Spleen (tissue), 11 donors: ENCODE data around the gene PAX2. TPM values are rescaled to one million over a fixed set of nuclear protein-coding genes. Genes with fewer than 3 reads are reported as not detected.

Experiments used
- DNase-seq: peaks from one replicate; pipeline ENCODE4 v3.0.0-alpha.2; 2020
- H3K27ac ChIP-seq, 8 donors: fragments of 200-600 bp; sonication (generic) in 7 of 8; 1 replicate in 4 of 8; 2 replicates in 4 of 8; pipeline versions ENCODE4 v1.5.0 to v1.8.0; 2016 to 2021; ENCODE audit warnings: inconsistent platforms in 4 of 8, mild to moderate bottlenecking in 4 of 8, moderate library complexity in 1 of 8
- H3K27me3 ChIP-seq, 7 donors: fragments of 200-600 bp; sonication (generic) in 6 of 7; replicated peaks in 1 of 7; 1 replicate in 4 of 7; 2 replicates in 3 of 7; pipeline versions ENCODE4 v1.5.0 to v1.8.0; 2016 to 2021; ENCODE audit warnings: inconsistent platforms in 3 of 7, mild to moderate bottlenecking in 1 of 7
- H3K36me3 ChIP-seq, 6 donors: fragments of 200-600 bp; sonication (generic) in 5 of 6; 1 replicate in 4 of 6; 2 replicates in 2 of 6; pipeline versions ENCODE4 v1.5.0 to v1.8.0; 2016 to 2021; ENCODE audit warnings: inconsistent platforms in 2 of 6
- H3K4me1 ChIP-seq, 6 donors: fragments of 200-600 bp; sonication (generic) in 5 of 6; 1 replicate in 3 of 6; 2 replicates in 3 of 6; pipeline versions ENCODE4 v1.5.0 to v1.8.0; 2016 to 2021; ENCODE audit warnings: inconsistent platforms in 3 of 6
- H3K4me3 ChIP-seq, 8 donors: fragments of 200-600 bp; sonication (generic) in 7 of 8; 1 replicate in 4 of 8; 2 replicates in 4 of 8; pipeline versions ENCODE4 v1.5.0 to v1.8.0; 2016 to 2021; ENCODE audit warnings: inconsistent platforms in 4 of 8, mild to moderate bottlenecking in 4 of 8, moderate library complexity in 2 of 8
- H3K9me3 ChIP-seq, 8 donors: fragments of 200-600 bp; sonication (generic) in 7 of 8; 1 replicate in 4 of 8; 2 replicates in 4 of 8; pipeline versions ENCODE4 v1.5.0 to v1.8.0; 2016 to 2021; ENCODE audit warnings: inconsistent platforms in 4 of 8
- POLR2A ChIP-seq, 3 donors: fragments of 450-650 bp; IDR thresholded peaks; one replicate each; pipeline ENCODE4 v1.5.1; 2017; ENCODE audit warnings: antibody characterized with exemption in 3 of 3, mild to moderate bottlenecking in 1 of 3
- POLR2AphosphoS5 ChIP-seq, 3 donors: sonication (generic); formaldehyde crosslinking; IDR thresholded peaks; one replicate each; pipeline ENCODE4 v1.5.1; 2017; ENCODE audit warnings: antibody characterized with exemption in 3 of 3
- WGBS, 5 donors: extraction: QIAGEN DNeasy Blood & Tissue Kit in 3 of 5; methylation state at CpG; one replicate each; pipeline versions ENCODE4 v1.1.5 to v1.1.7; 2013 to 2018; 5-methylcytosine and 5-hydroxymethylcytosine counted together
- intact Hi-C: fragments of 100-400 bp; cut with DNase I; formaldehyde crosslinking; loops from one replicate; pipeline ENCODE4 v1.15.0; 2023; ENCODE audit warnings: low total_unique reads
- polyA plus RNA-seq, 3 donors: library from polyadenylated mRNA; stranded (reverse); fragments of 200-250 nt; gene quantifications; one replicate each; pipeline ENCODE4 v1.2.1, GENCODE V29; 2013
- total RNA-seq, 7 donors: library from RNA; depleted of rRNA in 3 of 7; stranded (reverse); fragments of >200 nt in 3 of 7; fragmentation: NEBNext Ultra II Directional in 4 of 7; extraction: Animal tissue kit (Norgen Biotek cat#: 25700) in 4 of 7; gene quantifications; one replicate each; pipeline versions ENCODE4 v1.1.0 to v1.2.1, GENCODE V29; 2016 to 2021
- TF ChIP-seq, protein P1 (sequence below), 11 experiments: fragments of 200-600 bp in 7 of 11; fragments of 450-650 bp in 4 of 11; sonication (generic) in 4 of 11; IDR thresholded peaks in 8 of 11; conservative IDR thresholded peaks in 3 of 11; 1 replicate in 7 of 11; 2 replicates in 4 of 11; pipeline versions ENCODE4 v1.4.0 to v1.8.0; 2016 to 2021; ENCODE audit warnings: antibody characterized with exemption in 11 of 11, inconsistent platforms in 4 of 11, mild to moderate bottlenecking in 1 of 11
- donor health status: healthy with polysubstance abuse.
- donor health status: DM: no; HTN: no; CAD: no; lungs with moderate emphysema.
- donor health status: DM: no; HTN: no; CAD: no.
- donor health status: Bipolar disorder and iron deficiency.
- donor health status: healthy.
- donor health status: DM: no; HTN: no; CAD: no.
- donor health status: DM: yes; HTN: yes; CAD: no.

The PAX2 gene
- total and polyA plus RNA-seq, 10 donors = not detected

DNA sequence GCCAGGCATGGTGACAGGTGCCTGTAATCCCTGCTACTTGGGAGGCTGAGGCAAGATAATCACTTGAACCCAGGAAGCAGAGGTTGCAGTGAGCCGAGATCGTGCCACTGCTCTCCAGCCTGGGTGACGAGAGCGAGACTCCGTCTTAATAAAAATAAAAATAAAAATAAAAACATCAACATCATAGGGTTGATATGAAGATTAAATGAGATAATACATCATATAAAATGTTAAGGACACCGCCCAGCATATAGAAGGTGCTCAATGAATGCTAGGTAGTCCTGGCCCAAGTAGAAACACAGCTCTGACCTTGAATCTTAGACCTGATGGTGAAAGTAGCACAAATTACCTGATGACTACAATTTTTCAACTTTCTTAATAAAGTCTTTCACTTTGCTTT, 74.0 kb downstream of the PAX2 start:
- WGBS, 5 donors = 92 to 97% (median 95%) methylated on average over 6 of the region's 6 CpGs
- no peaks in the 10 kb centered on the region for H3K4me1 ChIP-seq

GRCh38 chr10:100823194-100823593, 77.8 kb downstream of the PAX2 start:
- H3K36me3 ChIP-seq = no peaks in the 10 kb centered on the region
- intact Hi-C loops = no loop called here
- peaks cover 8 to 28% (median 24%) of the 10 kb centered on the region in 6 donors for H3K4me1 ChIP-seq
- no peak for TF ChIP-seq POLR2A (IDR thresholded peaks at IDR 0.05)
- no peak for TF ChIP-seq POLR2AphosphoS5 (IDR thresholded peaks at IDR 0.05)
- TF ChIP-seq, protein P1, sequence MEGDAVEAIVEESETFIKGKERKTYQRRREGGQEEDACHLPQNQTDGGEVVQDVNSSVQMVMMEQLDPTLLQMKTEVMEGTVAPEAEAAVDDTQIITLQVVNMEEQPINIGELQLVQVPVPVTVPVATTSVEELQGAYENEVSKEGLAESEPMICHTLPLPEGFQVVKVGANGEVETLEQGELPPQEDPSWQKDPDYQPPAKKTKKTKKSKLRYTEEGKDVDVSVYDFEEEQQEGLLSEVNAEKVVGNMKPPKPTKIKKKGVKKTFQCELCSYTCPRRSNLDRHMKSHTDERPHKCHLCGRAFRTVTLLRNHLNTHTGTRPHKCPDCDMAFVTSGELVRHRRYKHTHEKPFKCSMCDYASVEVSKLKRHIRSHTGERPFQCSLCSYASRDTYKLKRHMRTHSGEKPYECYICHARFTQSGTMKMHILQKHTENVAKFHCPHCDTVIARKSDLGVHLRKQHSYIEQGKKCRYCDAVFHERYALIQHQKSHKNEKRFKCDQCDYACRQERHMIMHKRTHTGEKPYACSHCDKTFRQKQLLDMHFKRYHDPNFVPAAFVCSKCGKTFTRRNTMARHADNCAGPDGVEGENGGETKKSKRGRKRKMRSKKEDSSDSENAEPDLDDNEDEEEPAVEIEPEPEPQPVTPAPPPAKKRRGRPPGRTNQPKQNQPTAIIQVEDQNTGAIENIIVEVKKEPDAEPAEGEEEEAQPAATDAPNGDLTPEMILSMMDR (IDR thresholded peaks at IDR 0.05 in 8 of 11, conservative IDR thresholded peaks at IDR 0.05 in 3 of 11) = no peak
- H3K27me3 ChIP-seq = peaks cover 4 to 100% (median 53%) of the 10 kb centered on the region in 7 donors
- 54 to 67% (median 60%) methylated on average over 3 of the region's 3 CpGs for WGBS, 5 donors
- H3K27ac ChIP-seq = no peak overlapping the region
- no peaks in the 10 kb centered on the region for H3K9me3 ChIP-seq
- no peak for DNase-seq
- no peak overlapping the region for H3K4me3 ChIP-seq

More for the DNA sequence above, 74.0 kb downstream of the PAX2 start:
- intact Hi-C loops = no loop called here
- Histone ChIP-seq H3K27ac (no peak overlapping the region), H3K4me3 (no peak overlapping the region), H3K9me3 (no peaks in the 10 kb centered on the region), H3K36me3 (no peaks in the 10 kb centered on the region), H3K27me3 (peaks cover 0 to 100% (median 20%) of the 10 kb centered on the region in 7 donors)
- DNase-seq = no peak
- TF ChIP-seq POLR2A (IDR thresholded peaks at IDR 0.05) = no peak
- TF ChIP-seq, protein P1 (IDR thresholded peaks at IDR 0.05 in 8 of 11, conservative IDR thresholded peaks at IDR 0.05 in 3 of 11) = no peak
- TF ChIP-seq POLR2AphosphoS5 (IDR thresholded peaks at IDR 0.05) = no peak

DNA sequence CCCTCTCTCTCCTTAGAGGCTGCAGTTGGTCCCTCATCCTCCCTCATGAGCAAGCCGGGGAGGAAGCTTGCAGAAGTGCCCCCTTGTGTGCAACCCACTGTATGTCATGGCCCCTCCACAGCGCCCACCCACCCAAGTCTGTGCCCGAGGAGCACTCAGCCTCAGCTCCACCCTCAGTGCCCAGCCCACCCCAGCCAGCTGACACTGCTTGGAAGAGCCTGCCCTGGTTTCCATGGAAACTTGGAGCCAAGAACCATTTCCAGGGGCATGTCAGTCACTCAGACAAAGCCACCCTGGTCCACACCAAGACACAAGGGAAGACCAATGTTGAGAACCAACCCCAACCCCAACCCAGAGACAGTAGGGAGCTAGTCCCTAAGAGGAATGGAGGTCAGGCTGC, 79.5 kb downstream of the PAX2 start:
- H3K27me3 ChIP-seq = peaks cover 4 to 100% (median 70%) of the 10 kb centered on the region in 7 donors
- WGBS, 5 donors = 20 to 47% (median 43%) methylated on average over 1 to 3 of the region's 3 CpGs
- no peak for TF ChIP-seq POLR2A (IDR thresholded peaks at IDR 0.05)
- no peaks in the 10 kb centered on the region for H3K9me3 ChIP-seq
- no peak overlapping the region for H3K27ac ChIP-seq
- no peak for DNase-seq
- no peak overlapping the region for H3K4me3 ChIP-seq
- H3K36me3 ChIP-seq = no peaks in the 10 kb centered on the region
- intact Hi-C loops = no loop called here
- H3K4me1 ChIP-seq = peaks cover 12 to 45% (median 41%) of the 10 kb centered on the region in 6 donors

DNA sequence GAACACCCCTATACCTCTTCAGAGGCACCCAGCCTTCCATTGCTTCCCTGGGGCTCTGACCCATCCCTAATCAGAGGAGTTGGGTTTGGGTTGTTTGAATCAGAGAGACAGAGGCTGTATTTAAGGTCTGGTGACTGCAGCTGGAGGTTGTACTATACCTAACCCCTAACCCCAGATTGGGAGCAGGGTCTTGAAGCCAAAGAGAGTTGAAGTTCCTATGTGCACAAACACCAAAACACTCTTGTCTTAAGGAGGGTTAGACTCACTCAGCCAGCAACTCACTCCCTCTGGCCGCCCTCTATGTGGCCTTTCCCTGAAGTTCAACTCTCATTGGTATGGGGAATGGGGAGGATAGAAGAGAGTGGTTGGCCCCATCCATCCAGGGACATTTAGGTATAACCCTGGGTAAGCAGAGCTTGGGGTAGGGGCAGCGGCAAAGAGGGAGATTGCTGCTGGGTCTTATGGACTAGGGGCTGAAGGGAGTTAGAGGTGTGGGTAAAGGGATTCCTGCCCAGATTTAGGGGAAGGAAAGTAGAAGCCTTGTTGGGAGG, 80.0 kb downstream of the PAX2 start:
- H3K27me3 ChIP-seq = peaks cover 4 to 100% (median 75%) of the 10 kb centered on the region in 7 donors
- no peaks in the 10 kb centered on the region for H3K36me3 ChIP-seq
- no peaks in the 10 kb centered on the region for H3K9me3 ChIP-seq
- H3K27ac ChIP-seq = no peak overlapping the region
- H3K4me3 ChIP-seq = no peak overlapping the region
- DNase-seq = no peak
- WGBS, 5 donors = 12 to 29% (median 14%) methylated on average over 2 of the region's 2 CpGs
- intact Hi-C loops = no loop called here
- peaks cover 12 to 50% (median 46%) of the 10 kb centered on the region in 6 donors for H3K4me1 ChIP-seq
- no peak for TF ChIP-seq POLR2A (IDR thresholded peaks at IDR 0.05)
- TF ChIP-seq POLR2AphosphoS5 (IDR thresholded peaks at IDR 0.05) = no peak
- TF ChIP-seq, protein P1 (IDR thresholded peaks at IDR 0.05 in 8 of 11, conservative IDR thresholded peaks at IDR 0.05 in 3 of 11) = no peak
